GM19035 (cell line): Measurements from ENCODE around the gene HOOK1.
"Not testable (repeated sequence)": the region's sequence is repeated elsewhere in the genome, so short reads cannot be mapped to it uniquely, and the experiment has no call there.

Experiments used
- ATAC-seq: cut with Tn5 transposase; IDR thresholded peaks from one replicate; pipeline ENCODE4 v1.9.1; 2021; ENCODE audit not compliant: unreplicated experiment

The HOOK1 gene

GRCh38 chr1:59880735-59881134 lies 66.0 kb downstream of the HOOK1 start:
- ATAC-seq, result no peak

GRCh38 chr1:59885160-59885832 lies 70.5 kb downstream of the HOOK1 start:
- no peak for ATAC-seq

- no peak for ATAC-seq
These were observed 78.4 kb downstream of the HOOK1 start for GRCh38 chr1:59892841-59893811.

- ATAC-seq, result no peak
These were observed 82.4 kb downstream of the HOOK1 start for GRCh38 chr1:59897165-59897564.

- no peak for ATAC-seq
These were observed 84.2 kb downstream of the HOOK1 start for GRCh38 chr1:59898927-59899326.

- ATAC-seq, result no peak
These were observed 85.9 kb downstream of the HOOK1 start for GRCh38 chr1:59900640-59901039.

- no peak for ATAC-seq
These were observed 87.1 kb downstream of the HOOK1 start for GRCh38 chr1:59901770-59902388.

- no peak for ATAC-seq
These were observed 88.5 kb downstream of the HOOK1 start for GRCh38 chr1:59903141-59903754.

- no peak for ATAC-seq
These were observed 92.2 kb downstream of the HOOK1 start for GRCh38 chr1:59906931-59907330.

GRCh38 chr1:59908084-59908483 lies 93.3 kb downstream of the HOOK1 start:
- ATAC-seq, result no peak

GRCh38 chr1:59908682-59909081 lies 93.9 kb downstream of the HOOK1 start:
- ATAC-seq, result no peak

GRCh38 chr1:59914791-59915286 lies 100.1 kb downstream of the HOOK1 start:
- ATAC-seq, result not testable (repeated sequence)

GRCh38 chr1:59915516-59915915 lies 100.8 kb downstream of the HOOK1 start:
- no peak for ATAC-seq

GRCh38 chr1:59917026-59917784 lies 102.5 kb downstream of the HOOK1 start:
- no peak for ATAC-seq

- ATAC-seq, result no peak
These were observed 103.0 kb downstream of the HOOK1 start for GRCh38 chr1:59917785-59918180.

GRCh38 chr1:59919746-59920145 lies 105.0 kb downstream of the HOOK1 start:
- no peak for ATAC-seq

- ATAC-seq, result not testable (repeated sequence)
These were observed 106.6 kb downstream of the HOOK1 start for GRCh38 chr1:59921258-59921899.

- no peak for ATAC-seq
These were observed 109.9 kb downstream of the HOOK1 start for GRCh38 chr1:59924653-59925052.
